HG03097 (cell line): ENCODE results near the gene CLIP1.
"Not testable (repeated sequence)": the region's sequence is repeated elsewhere in the genome, so short reads cannot be mapped to it uniquely, and the experiment has no call there.

Experiments
- ATAC-seq: cut with Tn5 transposase; IDR thresholded peaks from one replicate; pipeline ENCODE4 v1.9.1; 2021; ENCODE audit not compliant: unreplicated experiment, low FRiP score

Gene CLIP1

DNA sequence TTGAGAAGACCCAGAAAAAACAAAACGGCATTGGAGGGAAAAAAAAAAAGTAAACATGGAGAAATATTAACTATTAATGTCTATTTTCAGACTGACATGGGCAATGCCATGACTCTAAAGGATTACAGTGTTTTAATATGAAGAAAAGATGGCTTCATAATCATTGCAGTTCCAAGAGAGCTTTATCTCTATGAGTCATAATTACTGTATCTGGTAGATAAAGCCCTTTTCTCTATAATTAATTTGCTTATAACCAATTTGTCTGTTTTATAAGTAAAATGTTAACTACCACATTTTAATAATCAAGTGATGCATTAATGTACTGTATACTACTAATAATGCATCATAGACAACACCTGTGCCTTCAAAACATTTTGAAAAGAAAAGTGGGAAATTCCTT is 59.7 kb downstream of the CLIP1 start:
- ATAC-seq: no peak

DNA sequence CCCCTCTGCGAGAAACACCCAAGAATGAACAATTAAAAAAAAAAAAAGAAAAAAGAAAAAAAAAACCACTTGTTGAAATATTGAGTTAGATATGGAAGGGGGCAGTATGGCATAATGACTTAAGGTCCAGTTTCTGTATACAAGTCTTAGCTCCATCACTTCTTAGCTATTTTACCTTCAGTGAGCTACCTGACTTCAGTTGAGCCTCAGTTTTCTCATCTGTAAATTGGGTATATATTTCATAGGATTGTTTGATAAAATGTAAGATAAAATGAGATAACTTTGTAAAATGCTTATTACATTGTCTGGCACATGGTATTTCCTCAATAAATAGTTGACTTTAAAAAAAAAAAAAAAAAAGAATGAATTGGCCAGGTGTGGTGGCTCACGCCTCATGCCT is 64.1 kb downstream of the CLIP1 start:
- not testable (repeated sequence) for ATAC-seq

DNA sequence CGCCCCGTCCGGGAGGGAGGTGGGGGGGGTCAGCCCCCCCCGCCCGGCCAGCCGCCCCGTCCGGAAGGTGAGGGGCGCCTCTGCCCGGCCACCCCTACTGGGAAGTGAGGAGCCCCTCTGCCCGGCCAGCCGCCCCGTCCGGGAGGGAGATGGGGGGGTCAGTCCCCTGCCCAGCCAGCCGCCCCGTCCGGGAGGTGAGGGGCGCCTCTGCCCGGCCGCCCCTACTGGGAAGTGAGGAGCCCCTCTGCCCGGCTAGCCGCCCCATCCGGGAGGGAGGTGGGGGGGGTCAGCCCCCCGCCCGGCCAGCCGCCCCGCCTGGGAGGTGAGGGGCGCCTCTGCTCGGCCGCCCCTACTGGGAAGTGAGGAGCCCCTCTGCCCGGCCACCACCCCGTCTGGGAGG is 64.9 kb downstream of the CLIP1 start:
- not testable (repeated sequence) for ATAC-seq

DNA sequence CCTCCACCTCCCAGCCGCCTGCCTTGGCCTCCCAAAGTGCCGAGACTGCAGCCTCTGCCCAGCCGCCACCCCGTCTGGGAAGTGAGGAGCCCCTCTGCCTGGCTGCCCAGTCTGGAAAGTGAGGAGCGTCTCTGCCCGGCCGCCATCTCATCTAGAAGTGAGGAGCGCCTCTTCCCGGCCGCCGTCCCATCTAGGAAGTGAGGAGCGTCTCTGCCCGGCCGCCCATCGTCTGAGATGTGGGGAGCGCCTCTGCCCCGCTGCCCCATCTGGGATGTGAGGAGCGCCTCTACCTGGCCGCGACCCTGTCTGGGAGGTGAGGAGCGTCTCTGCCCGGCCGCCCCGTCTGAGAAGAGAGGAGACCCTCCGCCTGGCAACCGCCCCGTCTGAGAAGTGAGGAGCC is 65.5 kb downstream of the CLIP1 start:
- ATAC-seq: not testable (repeated sequence)

DNA sequence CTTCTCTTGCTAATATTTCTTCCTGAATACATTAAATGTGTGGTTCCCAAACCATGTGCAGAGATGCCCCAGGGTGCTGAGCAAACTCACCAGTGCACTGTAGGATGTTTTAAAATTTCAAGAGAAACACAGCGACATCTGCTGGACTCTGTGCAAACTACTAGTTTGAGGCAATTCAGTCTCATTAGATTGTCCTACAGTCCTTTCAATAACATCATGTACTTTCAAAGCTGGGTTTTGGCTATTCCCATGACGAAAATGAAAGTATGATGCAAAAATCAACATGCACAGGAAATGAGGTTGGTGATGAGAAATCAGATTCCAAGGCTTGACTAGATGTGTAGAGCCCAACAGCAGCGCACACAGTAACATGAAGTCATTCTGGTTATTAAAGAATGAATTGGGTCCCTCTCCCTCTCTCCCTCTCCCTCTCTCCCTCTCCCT is 66.3 kb downstream of the CLIP1 start:
- no peak for ATAC-seq

DNA sequence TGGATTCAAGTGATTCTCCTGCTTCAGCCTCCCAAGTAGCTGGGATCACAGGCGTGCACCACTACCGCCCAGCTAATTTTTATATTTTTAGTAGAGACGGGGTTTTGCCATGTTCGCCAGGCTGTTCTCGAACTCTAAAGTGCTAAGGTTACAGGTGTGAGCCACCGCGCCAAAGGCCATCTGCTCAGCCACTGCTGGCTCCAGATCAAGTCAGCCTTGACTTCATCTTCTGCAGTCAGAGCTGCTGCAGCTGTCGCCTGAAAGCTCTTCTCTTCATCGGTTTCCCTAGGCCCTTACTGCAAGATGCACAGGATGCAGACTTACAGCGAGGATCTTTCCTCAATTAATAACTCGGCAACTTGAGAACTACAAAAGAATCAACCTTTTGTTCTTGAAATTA is 66.8 kb downstream of the CLIP1 start:
- no peak for ATAC-seq

DNA sequence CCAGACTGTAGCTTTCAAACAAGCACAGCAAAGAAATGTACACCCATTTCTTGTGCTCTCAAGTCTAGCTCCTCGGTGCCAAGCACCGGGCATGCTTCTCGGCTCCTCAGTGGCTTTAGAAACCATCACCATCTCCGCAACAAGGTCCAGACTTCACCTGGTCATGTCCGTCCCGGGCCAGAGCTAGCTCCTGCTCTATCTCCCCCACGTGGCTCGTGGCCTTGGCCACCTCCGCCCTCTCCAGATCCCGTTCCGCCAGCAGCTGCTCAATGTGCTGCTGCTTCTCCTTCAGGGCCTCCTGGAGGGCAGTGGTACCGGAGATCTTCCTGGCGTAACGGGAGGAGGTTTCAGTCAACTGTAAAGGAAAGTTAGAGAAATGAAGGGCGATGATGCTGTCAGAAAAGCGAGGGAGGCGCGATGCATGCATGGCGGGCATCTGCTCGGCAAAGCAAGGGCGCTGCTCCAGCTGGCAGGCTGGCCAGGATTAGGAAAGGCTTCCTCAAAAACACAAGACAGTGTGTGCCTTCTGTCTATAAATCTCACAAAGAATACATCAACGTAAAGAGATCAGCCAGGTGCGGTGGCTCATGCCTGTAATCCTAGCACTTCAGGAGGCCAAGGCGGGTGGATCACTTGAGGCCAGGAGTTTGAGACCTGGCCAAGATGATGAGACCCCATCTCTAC is 67.4 kb downstream of the CLIP1 start:
- ATAC-seq: no peak

DNA sequence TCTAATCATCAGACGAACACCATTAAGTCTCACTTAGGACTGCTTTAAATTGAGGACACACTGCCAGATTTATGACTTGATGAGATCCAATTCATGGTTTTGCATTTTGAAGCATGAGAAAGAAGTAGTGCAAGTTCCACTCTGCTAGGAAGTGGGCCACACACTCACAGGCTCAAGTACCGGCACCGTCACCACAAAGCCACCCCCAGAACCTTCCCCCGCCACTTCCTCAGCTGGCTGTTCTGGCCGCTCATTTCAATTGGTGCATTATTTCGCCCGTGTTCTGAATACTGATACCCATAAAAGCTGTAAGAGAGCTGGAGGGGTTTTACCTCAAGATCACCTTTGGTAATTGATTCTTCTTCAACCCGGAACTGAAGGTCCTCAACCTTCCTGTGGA is 70.1 kb downstream of the CLIP1 start:
- no peak for ATAC-seq

DNA sequence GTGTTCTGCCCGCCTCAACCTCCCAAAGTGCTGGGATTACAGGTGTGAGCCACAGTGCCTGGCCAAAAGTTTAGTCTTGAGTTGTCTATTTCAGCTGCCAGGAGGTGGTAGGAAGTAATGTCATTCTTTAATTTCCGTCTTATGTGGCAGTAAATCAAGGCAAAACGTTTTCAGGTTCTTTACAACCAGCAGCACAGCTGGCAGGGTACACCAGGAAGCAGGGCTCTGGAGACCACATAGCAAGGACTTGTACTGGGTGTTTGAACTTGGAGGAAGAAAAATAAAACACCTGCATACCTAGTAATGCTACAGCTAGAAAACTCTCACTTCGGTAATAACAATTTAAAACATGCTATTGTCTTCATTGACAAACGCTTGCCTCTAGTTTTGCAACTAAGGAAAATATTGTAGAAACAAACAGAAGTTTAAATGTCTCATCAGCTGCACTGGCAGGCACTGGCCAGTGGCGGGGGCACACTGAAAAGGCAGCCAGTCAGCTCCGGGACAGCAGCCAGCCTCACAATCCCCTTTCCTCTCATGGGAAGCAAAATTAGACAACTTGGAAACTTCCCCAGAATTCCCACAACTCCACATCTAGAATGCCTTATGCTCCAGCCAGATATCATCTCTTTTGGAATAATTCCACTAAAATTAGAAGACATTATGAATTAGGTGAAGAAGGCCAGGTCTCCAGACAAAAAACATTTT is 72.2 kb downstream of the CLIP1 start:
- ATAC-seq: no peak

DNA sequence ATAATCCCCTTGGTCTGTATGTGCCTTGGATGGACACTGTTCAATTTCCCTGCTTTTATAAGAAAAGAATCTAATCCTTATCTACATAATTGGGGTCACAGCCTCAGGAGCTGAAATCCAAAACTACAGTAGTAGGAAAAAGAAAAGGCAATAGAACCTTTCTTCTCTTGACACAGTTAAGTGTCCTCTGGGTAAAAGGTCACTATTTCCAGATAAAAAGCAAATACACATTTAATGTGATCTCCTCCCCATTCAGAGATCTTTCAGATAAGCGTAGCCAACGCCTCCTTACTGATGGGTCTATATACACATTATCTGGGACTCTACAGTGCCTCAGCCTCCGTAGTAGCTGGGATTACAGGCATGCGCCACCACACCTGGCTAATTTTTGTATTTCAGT is 73.4 kb downstream of the CLIP1 start:
- ATAC-seq: no peak

DNA sequence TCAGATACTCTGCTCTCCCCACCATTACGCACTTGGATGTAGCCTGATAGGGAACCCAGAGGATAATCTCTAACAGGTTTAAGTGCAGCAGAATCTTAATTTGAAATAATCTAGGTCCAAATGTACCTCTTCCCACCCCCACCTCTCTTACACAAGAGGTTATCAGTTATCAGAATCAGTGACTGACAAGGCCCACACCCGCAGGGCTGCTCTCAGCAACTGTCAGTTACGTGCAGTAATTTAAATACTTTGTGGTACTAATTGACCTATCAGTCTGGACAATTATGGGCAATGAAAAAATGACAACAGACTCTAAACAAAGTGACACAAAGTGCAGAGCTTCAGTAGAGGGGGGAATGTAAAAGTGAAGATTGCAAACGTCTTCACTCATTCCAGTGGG is 74.0 kb downstream of the CLIP1 start:
- no peak for ATAC-seq

DNA sequence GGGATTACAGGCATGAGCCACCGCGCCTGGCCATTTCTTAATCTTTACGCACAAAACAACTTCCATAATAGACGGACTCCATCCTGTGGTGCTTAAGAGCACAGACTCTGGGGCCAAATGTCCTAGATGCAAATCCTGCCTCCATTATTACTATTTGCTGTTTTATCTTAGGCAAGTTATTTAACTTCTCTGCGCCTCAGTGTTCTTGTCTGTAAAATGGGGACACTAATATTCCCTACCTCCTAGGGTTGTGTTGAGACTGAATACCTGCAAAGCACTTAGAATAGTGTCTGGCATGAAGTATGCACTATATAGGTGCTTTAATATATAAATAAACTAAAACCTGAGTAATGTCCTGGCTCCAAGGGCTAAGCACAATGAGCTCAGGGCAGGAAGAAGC is 76.4 kb downstream of the CLIP1 start:
- no peak for ATAC-seq

DNA sequence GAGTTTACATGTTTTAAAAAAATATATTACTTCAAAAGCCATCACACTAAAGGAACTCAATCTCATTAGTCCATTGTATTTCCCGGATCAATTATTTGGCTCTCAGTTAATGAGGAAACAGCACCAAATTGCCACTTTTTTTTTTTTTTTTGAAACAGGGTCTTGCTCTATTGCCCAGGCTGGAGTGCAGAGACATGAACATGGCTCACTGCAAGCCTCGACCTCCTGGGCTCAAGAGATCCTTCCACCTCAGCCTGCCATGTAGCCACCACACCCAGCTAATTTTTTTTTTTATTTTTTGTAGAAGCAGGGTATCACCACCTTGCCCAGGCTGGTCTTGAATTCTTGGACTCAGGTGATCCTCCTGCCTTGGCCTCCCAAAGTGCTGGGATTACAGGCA is 77.4 kb downstream of the CLIP1 start:
- no peak for ATAC-seq

DNA sequence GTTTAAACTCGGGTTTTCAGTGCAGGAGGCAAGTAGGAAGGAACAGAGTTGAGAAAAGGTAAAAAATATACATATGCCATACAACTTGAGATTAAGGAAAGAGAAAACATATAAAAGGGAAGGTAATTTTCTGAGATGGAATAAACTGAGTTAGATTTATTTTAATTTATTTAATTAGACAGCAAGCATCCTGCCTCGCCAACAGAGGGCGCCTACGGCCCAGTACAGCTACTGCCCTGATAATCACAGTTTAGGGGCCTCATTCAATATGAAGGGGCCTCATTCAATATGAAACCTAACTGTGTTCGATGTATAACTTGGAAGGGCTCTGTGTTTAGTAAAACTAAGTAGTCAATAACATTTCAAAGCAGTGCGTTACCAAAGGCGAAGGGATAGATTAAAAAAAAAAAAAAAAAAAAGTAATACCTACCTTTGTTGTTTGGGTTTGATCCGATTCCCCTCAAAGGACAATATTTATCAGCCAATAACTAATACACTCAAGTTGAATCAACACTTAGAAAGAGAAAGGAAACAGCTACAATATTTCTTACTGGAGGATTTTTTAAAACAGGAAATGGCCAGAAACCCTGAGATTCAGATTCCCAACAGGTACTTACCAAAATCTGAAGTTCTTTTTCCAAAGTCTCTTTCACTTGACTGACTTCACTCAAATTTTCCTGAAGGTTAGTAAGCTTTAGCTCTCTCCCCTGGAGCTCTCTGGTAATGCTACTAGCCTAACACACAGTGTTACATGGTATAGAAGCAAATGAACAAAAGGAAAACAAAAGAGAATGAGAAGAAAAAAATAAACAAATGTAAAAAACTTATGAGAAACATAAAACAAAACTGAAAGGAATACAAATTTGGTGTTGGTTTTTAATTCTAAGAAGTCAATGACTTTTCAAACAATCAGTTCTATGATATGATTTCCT is 86.2 kb downstream of the CLIP1 start:
- no peak for ATAC-seq

DNA sequence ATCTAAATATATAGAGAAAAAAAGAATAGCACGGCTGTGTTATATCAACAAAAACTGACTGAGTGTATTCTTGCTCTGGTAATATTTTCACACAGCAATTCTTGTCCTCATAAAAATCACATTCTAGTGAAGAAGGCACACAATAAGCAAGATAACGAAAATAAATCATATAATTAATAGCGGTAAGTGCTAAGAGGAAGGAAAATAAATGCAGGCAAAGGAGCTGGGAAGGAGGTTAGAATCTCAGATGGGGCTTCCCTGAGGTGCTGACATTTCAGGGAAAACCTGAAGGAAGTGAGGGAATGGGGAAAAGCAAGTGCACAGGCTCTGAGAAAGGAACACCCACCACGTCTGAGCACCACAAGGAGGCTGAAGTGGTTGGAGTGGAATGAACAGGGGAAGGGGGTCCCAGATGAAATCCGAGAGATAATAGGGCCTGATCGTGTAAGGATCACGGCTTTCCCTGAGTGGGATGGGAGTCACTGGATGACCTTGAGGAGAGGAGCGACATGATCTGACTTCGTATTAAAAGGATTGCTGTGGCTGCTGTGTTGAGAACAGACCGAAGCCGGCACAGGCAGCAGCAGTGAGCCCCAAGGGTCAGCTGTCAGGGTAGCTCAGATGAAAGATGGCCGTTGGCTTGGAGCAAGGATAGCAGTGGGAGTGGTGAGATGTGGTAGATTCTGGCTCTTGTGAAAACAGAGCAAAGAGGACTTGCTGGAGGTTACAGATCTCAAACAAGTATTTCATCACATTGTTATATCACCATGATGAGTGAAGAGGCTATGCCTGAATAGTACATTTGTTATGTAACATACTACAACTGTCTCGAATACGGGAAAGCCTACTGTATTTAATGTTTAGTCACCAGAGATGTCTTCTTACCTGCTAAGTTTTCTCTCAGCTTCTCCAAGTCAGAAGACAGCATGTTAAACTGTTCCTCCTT is 89.1 kb downstream of the CLIP1 start:
- no peak for ATAC-seq

DNA sequence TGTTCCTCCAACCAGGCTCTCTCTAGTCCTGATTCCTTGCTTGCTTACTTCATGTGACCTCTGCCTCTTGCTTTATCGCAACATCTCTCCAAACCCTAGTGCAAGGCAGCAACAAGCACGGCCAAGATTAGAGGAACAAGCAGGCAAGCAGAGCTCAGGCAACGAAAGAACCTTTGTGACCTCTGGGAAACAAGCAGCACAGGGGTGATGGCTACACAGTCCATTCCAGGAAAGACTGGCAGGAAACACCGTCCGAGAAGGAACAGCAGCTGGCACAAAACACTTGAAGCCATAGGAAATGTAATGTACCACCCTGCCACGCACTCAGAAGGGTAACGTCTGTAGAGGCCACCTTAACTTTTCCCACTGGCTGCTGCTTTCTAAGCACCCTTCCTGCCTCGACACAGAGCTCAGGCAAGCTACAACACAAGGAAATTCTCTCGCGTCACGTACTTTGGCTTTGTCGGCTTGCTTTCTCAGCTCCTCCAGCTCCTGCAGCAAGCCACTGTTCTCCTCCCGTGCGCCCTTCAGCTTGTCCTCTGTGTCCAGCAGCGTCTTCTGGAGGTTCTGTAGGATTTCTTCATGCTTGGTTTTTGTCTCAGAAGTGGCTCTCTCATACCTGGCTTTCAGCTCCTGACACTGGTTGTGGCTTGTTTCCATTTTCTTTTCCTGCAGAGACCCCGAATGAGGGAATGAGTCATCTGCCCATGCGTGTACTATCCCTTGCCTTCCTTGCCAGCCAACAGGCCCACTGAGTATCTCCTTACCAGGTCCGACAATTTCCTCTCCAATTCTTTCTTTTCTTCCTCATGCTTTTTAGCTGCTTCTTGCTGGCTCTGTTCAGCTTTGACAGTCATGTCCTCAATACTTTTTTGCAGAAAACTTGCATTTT is 94.7 kb downstream of the CLIP1 start:
- ATAC-seq: no peak

DNA sequence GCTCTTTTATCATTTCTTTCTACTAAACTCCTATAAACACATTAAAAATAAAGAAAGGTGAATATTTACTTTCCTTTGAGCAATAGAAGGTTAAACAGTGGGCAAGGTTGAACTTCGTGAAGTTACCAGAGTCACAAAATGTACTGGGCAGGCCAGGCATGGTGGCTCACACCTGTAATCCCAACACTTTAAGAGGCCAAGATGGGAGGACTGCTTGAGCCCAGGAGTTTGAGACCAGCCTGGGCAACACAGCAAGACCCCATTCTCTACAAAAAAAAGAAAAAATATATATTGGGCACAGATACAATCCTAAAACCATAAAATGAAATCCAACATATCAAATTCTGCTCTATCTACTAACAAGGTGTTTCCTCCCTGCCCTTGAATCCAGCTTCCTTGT is 95.5 kb downstream of the CLIP1 start:
- ATAC-seq: no peak

DNA sequence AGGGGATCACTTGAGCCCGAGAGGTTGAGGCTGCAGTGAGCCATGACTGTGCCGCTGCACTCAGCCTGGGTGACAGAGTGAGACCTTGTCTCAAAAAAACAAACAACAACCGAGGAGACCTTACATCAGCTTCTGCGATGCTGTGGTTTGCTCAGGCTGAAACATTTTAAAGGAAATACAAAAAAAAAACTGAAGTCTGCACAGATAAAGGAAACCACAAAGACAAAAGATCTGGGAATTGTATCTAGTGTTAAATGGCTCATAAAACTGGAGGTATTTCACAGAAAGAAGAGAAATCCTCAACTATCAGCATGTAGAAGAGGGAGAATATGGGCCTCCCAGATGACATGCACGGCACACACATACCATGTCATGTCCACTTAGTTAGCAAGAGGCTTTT is 95.9 kb downstream of the CLIP1 start:
- no peak for ATAC-seq

DNA sequence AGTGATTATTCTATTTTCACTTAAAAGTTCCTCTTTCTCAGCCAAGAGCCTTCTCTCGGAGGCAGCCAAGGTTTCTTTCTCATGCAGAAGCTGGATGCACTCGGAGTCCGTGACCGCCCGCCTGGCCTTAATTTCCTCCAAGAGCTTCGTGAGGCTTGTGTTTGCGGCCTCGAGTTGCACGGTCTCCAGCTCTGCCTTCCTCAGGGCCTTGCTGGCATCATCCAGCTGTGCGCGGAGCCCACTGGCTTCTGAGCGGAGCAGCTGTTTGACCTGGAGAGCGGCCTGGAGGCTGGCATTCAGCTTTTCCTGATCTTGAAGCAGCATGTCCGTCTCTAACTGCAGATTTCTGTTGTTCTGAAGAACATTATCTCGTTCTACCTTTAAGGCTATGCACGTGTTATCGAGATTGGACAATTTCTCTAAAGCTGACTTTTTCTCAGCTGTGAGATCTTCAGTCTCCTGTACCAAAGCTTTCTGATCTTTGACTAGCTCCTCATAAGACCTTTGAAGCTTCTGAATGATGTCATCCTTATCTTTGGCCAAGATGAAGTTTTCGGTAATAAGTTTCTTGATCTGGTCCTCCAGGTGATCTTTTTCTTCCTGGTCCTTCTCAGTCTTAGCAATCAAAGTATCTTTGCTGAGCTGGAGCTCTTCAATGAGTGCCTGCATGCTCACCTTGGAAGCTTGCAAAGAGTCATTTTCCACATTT is 99.0 kb downstream of the CLIP1 start:
- ATAC-seq: no peak
